SK-MEL-5 (cell line): ENCODE results near the gene MGMT. TPM values are rescaled to one million over a fixed set of nuclear protein-coding genes. Genes with fewer than 3 reads are reported as not detected.

Source experiments
- DNase-seq: peaks from one replicate; pipeline ENCODE4 v3.0.0-alpha.2; 2016; ENCODE audit warnings: low read depth, low spot score
- in situ Hi-C: cut with HindIII; loops from 2 replicates; pipeline ENCODE4 v1.10.0; 2016; ENCODE audit warnings: low sequenced_read_pairs, high pct_unique_total_duplicates, low pct_unique_long_range_greater_than_20kb
- total RNA-seq: library from RNA; depleted of rRNA; stranded (reverse); fragments of >200 nt; shearing (Covaris generic); gene quantifications from 2 replicates; pipeline ENCODE4 v1.2.3, GENCODE V29; 2014

Gene MGMT
- total RNA-seq, 1 experiment from 2014 or later = 10.3 TPM

- in situ Hi-C loops = no loop called here
- no peak for DNase-seq
Observed at GRCh38 chr10:129811208-129811607, 344.2 kb downstream of the MGMT start.

GRCh38 chr10:129812398-129812797 is 345.4 kb downstream of the MGMT start:
- DNase-seq = no peak
- in situ Hi-C loops = no loop called here

GRCh38 chr10:129814681-129815646 is 347.9 kb downstream of the MGMT start:
- DNase-seq = no peak
- in situ Hi-C loops = no loop called here

GRCh38 chr10:129815898-129816655 is 349.0 kb downstream of the MGMT start:
- in situ Hi-C loops = no loop called here
- DNase-seq = no peak

GRCh38 chr10:129816656-129817045 is 349.6 kb downstream of the MGMT start:
- in situ Hi-C loops = no loop called here
- no peak for DNase-seq
